HL-60 (cell line): ENCODE results near the gene ZNF106.

ENCODE experiments used
- TF ChIP-seq, protein P1 (sequence below): IDR thresholded peaks from one replicate; pipeline ENCODE4 v1.5.1; 2011; ENCODE audit warnings: low read length, control low read depth, inconsistent platforms; ENCODE audit not compliant: insufficient read depth
- TF ChIP-seq, protein P2 (sequence below): IDR thresholded peaks from 2 replicates; pipeline ENCODE4 v1.6.1; 2012; ENCODE audit warnings: low read depth; ENCODE audit not compliant: insufficient replicate concordance

DNA sequence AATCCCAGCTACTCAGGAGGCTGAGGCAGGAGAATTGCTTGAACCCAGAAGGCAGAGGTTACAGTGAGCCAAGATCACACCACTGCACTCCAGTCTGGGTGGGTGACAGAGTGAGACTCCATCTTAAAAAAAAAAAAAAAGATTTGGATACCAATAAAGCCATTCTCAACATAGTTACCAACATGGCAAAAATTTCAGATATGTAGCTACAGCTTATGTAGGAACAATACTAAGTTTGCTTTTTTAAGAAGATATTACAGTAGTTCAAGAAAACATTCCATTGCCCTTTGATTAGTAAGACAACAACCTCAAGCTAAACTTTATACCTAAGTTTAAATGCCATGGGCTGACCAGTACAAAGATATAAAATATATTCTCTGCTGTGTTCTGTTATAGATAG, 34.4 kb downstream of the ZNF106 start:
- TF ChIP-seq, protein P1, sequence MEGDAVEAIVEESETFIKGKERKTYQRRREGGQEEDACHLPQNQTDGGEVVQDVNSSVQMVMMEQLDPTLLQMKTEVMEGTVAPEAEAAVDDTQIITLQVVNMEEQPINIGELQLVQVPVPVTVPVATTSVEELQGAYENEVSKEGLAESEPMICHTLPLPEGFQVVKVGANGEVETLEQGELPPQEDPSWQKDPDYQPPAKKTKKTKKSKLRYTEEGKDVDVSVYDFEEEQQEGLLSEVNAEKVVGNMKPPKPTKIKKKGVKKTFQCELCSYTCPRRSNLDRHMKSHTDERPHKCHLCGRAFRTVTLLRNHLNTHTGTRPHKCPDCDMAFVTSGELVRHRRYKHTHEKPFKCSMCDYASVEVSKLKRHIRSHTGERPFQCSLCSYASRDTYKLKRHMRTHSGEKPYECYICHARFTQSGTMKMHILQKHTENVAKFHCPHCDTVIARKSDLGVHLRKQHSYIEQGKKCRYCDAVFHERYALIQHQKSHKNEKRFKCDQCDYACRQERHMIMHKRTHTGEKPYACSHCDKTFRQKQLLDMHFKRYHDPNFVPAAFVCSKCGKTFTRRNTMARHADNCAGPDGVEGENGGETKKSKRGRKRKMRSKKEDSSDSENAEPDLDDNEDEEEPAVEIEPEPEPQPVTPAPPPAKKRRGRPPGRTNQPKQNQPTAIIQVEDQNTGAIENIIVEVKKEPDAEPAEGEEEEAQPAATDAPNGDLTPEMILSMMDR, result no peak
- TF ChIP-seq, protein P2, sequence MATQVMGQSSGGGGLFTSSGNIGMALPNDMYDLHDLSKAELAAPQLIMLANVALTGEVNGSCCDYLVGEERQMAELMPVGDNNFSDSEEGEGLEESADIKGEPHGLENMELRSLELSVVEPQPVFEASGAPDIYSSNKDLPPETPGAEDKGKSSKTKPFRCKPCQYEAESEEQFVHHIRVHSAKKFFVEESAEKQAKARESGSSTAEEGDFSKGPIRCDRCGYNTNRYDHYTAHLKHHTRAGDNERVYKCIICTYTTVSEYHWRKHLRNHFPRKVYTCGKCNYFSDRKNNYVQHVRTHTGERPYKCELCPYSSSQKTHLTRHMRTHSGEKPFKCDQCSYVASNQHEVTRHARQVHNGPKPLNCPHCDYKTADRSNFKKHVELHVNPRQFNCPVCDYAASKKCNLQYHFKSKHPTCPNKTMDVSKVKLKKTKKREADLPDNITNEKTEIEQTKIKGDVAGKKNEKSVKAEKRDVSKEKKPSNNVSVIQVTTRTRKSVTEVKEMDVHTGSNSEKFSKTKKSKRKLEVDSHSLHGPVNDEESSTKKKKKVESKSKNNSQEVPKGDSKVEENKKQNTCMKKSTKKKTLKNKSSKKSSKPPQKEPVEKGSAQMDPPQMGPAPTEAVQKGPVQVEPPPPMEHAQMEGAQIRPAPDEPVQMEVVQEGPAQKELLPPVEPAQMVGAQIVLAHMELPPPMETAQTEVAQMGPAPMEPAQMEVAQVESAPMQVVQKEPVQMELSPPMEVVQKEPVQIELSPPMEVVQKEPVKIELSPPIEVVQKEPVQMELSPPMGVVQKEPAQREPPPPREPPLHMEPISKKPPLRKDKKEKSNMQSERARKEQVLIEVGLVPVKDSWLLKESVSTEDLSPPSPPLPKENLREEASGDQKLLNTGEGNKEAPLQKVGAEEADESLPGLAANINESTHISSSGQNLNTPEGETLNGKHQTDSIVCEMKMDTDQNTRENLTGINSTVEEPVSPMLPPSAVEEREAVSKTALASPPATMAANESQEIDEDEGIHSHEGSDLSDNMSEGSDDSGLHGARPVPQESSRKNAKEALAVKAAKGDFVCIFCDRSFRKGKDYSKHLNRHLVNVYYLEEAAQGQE, result no peak
